HG03565 (cell line): Measurements from ENCODE around the gene THEMIS2.
"Not testable (repeated sequence)": the region's sequence is repeated elsewhere in the genome, so short reads cannot be mapped to it uniquely, and the experiment has no call there.

Experiments
- ATAC-seq: cut with Tn5 transposase; IDR thresholded peaks from one replicate; pipeline ENCODE4 v1.9.1; 2021; ENCODE audit warnings: mild to moderate bottlenecking, moderate library complexity; ENCODE audit not compliant: unreplicated experiment

THEMIS2 gene

DNA sequence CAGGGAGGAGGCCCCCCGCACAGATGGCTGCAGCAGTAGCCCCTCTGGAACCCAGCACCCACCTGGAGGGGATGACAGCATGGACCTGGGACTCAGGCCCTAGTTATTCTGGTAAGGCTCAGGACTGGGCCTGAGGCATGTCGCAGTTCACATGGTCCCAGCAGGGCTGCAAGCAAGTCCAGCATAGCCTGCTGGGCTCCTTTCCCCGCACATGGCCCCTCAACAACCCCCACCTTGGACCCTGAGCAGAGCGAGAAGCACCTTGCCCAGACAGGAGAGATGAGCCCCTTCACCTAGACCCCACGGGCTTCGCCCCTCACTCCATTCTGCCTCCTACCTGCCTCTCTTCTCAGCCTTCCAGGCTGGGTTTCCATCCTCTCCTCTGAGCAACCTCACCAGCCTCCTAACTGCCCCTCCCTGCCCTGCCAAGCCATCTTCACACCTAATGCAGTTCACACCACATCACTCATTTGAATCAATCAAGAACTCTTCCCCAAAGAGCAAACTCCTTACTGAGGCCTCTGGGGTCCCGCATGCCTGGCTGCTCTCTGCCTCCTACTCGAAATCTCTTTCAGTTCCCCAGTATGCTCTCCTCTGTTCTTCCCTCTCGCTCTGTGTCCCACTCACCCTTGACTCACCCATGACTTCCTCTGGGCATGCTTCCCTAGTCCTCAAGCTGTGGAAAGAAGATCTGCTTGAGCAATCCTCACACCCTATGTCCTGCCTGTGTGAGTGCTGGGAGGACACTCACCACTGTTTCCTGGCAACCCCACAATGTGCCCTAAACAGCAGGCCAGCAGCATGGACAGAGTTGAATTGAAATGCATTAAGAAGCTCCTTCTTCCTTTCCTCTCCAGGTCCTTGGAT lies 9.4 kb upstream of the THEMIS2 start:
- no peak for ATAC-seq

DNA sequence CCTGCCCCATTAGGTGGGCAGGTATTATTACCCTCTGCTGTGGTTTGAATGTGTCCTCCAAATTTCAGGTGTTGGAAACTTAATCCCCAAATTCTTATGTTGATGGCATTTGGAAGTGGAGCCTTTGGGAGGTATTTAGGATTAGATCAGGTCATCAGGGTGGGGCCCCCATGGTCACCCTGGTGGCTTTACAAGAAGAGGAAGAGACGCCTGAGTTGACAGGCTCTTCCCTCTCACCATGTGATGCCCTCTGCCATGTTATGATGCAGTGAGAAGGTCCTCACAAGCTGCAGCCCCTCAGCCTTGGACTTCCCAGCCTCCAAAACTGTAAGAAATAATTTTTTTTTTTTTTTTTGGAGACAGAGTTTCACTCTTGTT lies 8.8 kb upstream of the THEMIS2 start:
- no peak for ATAC-seq

DNA sequence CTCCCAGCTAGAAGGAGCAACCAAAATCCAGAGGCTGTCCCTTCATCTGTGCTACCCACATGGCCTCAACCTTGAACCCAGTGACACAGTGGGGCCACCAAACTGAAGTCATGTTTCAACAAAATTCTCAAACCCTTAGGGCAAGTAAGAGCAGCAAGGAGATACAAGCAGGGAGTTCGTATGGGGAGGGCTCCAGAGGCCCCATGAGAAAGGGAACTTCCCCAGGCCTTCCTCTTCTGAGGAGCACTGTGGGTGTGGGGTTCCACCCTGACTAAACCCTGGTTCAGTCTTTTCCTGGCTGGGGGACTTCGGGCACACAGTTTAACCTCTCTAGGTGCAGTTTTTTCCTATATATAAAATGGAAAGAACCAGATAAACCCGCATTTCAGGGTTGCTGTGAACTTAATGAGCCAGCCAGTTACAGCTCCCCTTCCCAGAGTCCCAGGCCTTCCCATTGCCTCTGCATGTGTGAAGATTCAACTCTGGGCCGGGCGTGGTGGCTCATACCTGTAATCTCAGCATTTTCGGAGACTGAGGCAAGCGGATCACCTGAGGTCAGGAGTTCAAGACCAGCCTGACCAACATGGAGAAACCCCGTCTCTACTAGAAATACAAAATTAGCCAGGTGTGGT lies 8.0 kb upstream of the THEMIS2 start:
- ATAC-seq: no peak

DNA sequence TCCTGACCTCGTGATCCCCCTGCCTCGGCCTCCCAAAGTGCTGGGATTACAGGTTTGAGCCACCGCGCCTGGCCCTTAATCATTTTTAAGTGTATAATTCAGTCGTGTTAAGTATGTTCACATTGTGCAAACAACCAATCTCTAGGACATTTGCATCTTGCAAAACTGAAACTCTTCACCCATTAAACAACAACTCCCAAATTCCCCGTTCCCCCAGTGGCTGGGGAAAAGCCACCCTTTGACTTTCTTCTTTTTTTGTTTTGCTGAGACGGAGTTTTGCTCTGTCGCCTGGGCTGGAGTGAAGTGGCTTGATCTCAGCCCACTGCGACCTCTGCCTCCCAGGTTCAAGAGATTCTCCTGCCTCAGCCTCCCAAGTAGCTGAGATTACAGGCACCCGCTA lies 6.5 kb upstream of the THEMIS2 start:
- ATAC-seq: no peak

DNA sequence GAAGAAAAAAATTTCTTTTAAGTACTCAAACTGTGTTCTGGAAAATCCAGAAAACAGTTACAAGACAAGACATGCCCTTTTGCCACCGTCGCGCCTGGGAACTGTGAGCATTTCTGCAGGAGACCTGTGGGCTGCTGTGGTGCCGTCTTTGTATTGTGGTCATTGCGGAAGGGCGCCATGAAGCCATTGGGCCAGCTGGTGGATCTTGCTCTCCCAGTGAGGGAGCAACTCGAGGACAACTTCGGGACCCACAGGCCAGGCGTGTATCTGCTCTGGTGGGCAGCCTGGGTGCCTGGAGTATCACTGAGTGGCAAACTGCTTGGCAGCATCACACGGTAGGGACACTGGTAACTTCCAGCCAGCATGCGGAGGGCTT lies 3.8 kb upstream of the THEMIS2 start:
- no peak for ATAC-seq

DNA sequence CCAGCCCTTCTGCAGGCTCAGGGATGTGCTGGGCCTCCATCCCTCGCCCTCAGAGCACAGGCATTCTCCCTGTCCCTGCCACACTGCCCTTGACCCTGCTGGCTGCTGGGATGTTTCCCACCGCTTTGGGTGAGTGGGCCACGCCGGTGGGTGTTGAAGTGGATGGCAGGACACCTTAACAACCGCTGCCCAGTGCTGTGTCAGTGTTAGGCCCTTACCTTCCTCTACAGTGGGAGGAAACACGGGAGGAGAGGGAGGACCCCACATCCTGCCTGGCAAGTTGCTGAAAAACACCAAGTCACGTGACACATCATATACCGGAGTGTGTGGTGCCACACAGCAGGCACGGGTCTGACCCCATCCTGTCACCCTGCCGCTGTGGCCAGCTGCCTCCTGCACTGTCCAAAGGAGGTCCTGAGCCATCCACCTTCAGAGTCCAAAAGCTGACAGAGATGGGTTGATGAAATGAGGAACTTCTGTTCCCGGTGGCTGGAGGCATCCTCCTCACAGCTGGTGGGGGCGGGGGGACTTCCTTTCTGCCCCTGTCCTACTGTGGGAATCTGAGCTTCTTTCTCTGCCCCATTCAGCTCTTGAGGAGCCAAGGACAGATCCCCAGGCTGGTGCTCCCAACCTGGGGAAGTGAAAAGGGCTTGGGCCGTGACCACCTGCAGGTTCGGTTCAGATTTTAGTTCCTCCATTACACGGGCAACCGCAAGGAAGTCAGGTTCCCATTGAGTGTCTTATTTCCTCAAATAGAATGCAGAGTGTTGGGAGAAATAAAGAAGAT lies 3.2 kb upstream of the THEMIS2 start:
- no peak for ATAC-seq

DNA sequence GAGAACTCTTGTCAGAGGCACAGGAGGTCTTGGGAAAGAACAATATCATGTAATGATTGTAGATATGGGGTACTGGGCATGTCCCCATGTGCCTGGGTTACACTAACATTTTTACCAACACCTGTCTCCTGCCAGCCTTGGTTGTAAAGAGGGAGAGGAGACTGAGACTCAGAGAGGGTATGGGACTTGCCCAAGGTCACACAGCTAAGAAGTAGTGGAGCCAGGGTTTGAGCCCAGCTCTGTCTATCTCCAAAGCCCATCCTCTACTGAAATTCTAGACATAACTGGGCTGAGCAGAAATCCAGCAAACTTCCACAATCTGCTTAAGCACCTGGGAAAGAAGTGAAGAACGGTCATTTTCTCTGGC lies 2.6 kb upstream of the THEMIS2 start:
- ATAC-seq: no peak

DNA sequence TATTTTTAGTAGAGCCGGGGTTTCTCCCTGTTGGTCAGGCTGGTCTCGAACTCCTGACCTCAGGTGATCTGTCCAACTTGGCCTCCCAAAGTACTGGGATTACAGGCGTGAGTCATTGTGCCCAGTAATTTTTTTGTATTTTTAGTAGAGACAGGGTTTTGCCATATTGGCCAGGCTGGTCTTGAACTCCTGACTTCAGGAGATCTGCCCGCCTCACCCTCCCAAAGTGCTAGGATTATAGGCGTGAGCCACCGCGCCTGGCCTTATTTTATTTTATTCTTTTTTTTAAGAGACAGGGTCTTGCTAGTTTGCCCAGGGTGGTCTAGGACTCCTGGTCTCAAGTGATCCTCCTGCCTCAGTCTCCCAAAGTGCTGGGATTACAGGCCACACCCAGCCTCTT lies 1.3 kb upstream of the THEMIS2 start:
- ATAC-seq: not testable (repeated sequence)

DNA sequence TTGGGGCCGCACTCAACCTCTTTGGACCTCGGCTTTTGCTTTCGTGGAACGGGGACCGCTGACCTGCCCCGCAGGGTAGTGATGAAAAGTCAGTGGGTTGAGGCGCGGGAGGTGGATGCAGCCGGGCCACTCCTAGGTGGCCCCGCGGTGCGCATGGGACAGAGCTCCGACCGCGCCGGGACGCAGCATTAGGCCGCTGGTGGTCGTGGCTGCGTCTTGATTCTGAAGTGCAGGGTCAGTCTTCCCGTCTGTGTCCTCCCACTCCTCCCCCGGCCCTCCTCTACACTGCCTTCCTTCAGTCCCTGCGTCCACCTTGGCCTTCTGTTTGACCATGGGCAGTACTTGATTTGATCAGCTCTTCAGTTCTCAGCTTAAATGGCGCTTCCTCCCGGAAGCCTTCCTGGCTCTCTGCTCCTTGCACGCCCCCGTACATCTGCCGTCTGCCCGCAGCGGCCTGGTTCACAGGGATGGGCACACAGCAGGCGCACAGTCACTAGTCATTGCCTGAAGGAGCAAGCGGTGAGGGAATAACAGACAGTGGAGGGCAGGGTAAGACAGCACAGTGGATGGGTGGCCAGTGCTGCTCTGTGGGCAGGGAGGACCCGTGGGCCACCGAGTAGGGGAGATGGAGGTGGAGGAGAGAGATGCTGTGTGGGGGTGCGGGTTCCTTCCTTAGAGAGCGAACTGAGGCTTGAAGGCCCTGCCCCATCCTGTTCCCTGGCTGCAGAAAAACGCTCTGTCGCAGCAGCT lies 633 bp downstream of the THEMIS2 start:
- no peak for ATAC-seq

DNA sequence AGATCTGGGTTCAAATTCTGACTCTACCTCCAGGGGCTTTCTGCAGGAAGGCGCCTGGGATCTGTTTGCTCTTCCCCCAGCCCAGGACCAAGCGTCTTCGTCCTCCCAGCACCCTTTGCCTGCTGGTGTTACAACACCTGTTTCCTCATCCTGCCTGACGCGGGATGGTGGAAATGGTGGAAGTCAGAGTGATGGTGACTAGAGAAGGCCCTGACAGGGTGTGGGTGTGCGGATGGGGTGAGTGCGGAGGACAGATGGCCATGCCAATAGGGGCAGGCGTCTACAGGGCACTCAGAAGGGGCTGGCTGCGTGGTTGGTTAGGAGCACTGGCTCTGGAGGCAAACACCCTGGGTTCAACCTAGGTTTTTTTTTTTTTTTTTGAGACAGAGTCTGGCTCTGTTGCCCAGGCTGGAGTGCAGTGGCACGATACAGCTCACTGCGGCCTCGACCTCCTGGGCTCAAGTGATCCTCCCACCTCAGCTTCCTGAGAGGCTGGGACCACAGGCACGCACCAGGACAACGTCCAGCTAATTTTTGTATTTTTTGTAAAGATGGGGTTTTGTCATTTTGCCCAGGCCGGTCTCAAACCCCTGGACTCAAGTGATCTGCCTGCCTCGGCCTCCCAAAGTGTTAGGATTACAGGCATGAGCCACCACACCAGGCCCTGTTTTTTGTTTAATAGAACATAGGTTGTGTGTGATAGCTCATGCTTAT lies 1.5 kb downstream of the THEMIS2 start:
- no peak for ATAC-seq

DNA sequence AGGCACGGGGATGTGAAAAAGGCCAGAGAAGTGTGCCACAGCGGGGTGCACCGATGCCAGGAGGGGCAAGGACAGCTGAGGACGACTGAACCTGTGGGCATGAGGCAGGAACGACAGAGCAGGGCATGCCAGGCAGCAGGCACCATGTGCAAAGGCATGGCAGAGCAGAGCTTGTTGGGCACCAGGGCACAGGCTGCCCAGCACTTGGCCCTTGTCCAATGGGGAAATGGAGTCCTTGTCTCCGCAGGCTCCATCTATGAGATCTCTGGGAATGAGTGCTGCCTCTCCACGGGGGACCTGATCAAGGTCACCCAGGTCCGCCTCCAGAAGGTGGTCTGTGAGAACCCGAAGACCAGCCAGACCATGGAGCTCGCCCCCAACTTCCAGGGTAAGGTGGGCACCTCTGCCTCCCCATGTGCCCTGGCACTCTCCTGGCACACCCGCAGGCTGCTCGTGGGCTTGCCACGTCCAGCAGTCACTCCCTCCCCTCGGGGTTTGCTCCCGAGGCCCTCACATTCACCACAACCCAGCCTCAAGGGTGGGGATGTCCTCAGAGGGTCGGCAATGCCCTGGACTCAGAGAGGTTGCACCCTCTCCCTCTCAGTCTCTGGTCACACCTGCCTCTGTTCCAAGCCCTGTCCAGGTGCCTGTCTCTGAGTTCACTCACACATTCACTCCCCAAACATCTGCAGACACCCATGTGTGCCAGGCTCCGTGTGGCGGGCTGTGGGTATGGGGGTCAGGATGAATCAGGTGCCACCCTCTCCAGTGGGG lies 4.2 kb downstream of the THEMIS2 start:
- no peak for ATAC-seq

DNA sequence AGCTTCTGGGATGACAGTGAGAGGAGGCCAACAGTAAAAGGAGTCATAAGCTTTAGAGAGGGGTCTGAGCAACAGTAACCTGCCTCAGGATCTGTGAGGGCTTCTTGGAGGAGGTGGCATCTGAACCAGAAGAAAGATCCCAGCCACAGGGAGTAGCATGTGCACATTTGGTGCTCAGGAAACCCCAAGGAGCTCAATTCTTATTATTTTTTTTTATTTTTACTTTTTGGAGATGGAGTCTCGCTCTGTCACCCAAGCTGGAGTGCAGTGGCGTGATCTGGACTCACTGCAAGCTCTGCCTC lies 4.7 kb downstream of the THEMIS2 start:
- ATAC-seq: no peak

DNA sequence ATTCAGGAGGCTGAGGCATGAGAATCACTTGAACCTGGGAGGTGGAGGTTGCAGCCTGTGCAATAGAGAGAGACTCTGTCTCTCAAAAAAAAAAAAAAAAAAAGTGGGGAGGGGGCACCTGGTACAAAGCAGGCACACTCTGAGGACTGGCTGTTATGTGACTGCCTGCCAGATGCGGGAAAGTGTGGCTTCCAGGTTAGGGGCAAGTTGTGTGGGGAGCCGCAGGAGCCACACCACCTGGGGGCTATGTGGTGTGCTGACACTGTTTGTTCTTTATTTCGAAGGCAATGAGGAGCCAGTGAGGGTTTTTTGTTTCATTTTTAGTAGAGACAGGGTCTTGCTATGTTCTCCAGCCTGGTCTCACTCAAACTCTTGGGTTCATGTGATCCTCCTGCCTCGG lies 5.7 kb downstream of the THEMIS2 start:
- no peak for ATAC-seq

DNA sequence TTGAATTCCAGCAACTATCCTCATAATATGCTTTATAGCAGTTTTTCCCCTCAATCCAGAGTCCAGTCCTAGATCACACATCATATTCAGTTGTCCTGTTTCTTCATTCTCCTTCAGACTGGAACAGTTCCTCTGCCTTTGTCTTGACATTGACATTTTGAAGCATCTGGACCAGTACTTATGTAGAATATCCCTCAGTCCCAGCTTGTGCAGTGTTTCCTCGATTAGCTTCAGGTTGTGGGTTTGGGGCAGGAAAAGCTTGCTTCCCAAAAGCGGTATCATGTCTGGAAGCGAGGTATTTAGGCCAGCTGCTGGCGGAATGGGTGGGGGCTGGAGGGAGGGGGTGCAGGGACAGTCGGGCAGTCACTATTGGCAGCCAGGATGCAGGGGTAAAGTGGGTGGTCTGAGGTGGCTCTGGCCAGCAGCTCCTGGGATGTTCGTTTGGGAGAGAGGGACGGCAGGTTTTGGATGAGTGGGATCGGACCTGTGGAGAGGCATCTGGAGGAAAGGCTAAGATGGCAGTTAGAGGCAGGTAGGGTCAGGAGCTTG lies 6.5 kb downstream of the THEMIS2 start:
- ATAC-seq: no peak

DNA sequence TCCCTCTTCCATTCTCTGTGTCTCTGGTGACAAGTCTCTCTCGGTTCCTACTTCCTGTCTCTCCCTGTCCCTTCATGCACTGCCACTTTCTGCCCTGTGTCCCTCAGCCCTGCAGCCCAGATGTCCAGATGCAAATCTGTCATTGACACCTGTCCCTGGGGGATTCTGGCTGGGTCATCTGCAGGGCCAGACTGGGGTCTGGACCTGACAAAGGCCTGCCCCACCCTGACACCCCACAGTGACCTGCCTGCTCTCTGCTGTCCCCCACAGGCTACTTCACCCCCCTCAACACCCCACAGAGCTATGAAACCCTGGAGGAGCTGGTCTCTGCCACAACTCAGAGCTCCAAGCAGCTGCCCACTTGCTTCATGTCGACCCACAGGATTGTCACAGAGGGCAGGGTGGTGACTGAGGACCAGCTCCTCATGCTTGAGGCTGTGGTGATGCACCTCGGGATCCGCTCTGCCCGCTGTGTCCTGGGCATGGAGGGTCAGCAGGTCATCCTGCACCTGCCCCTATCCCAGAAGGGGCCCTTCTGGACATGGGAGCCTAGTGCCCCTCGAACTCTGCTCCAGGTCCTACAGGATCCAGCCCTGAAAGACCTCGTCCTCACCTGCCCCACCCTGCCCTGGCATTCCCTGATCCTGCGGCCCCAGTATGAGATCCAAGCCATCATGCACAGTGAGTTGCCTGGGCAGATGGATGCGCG lies 7.2 kb downstream of the THEMIS2 start:
- no peak for ATAC-seq

DNA sequence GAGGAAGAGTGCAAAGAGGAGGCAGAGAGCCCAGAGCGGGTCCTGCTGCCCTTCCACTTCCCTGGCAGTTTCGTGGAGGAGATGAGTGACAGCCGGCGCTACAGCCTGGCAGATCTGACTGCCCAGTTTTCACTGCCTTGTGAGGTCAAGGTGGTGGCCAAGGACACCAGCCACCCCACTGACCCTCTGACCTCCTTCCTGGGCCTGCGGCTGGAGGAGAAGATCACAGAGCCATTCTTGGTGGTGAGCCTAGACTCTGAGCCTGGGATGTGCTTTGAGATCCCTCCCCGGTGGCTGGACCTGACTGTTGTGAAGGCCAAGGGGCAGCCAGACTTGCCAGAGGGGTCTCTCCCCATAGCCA lies 10.2 kb downstream of the THEMIS2 start:
- ATAC-seq: no peak

DNA sequence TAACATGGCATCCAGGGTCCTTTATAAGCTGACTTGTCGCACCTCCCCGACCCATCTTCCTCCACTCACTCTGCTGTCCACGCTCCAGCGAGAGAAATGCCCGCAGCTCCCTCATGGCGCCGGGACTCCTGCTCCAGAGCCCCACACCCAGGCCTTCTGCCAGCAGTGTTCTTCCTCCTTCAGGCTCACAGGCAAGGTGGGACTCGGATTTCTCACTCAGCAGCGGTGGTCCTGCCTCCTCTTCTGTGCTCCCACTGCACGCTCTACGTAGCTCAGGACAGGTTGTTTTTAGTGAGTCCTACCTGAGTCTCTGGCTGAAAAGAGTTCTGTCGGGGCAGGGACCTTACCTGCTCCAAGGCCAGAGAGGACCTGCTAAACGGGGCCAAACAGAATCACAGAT lies 11.2 kb downstream of the THEMIS2 start:
- no peak for ATAC-seq

DNA sequence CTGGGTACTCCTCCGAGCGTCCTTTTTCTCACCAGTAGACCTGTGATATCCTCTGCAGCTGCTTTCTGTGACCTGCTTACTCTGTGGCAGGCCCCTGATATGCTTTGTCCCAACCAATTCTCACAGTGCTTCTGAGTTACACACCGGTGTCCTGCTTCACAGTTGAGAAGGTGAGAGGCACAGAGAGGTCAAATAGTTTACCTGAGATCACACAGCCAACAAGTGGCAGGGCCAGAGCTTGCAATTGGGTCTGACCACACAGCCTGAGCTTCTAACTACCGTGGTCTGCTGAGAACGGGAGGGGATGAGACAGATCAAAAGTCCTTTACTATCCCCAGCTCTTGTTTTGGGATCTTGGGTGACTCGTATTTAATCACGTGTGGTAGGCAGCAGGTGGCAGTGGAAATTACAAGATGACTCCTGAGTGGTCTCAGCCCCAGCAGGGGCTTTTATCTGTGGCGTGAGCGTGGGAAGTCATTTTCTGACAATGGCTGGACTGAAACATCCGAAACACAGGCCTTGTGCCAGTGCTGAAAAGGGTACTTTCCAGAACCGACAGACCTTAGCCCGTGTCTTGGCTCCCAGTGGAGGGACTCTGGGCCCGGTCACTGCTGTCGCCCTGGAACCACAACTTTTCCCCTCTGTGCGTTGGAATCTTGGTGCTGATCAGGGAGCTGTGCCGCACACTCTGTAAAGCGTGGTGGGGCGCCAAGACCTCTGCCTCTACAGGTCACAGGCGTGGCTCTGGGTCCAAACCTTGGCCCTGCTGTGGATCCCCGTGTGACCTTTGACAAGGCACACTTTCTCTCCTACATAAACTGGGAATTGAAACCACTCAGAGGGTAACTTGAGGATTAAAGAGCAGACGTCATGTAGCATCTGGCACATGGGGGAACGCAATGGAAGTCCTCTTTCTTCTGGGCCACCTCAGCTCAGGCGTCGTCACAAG lies 11.9 kb downstream of the THEMIS2 start:
- ATAC-seq: peak; percentile 32
